Ovary (tissue), 9 donors: ENCODE results near the gene TAS2R60. TPM values are rescaled to one million over a fixed set of nuclear protein-coding genes. Genes with fewer than 3 reads are reported as not detected.

Source experiments
- DNase-seq, 5 donors: peaks; one replicate each; pipeline ENCODE4 v3.0.0-alpha.2; 2019 to 2020
- H3K27ac ChIP-seq, 2 donors: fragments of 200-600 bp; one replicate each; pipeline versions ENCODE4 v1.5.1 to v1.8.0; 2019 to 2022
- H3K27me3 ChIP-seq: fragments of 200-600 bp; one replicate; pipeline ENCODE4 v1.8.0; 2022
- H3K36me3 ChIP-seq: fragments of 200-600 bp; sonication (generic); one replicate; pipeline ENCODE4 v1.5.1; 2019
- H3K4me1 ChIP-seq: one replicate; pipeline ENCODE4 v1.8.1; 2013; ENCODE audit warnings: mild to moderate bottlenecking, moderate library complexity; ENCODE audit not compliant: insufficient read depth
- H3K4me3 ChIP-seq: fragments of 200-600 bp; sonication (generic); one replicate; pipeline ENCODE4 v1.5.1; 2017
- H3K9me3 ChIP-seq, 2 donors: fragments of 200-600 bp in 1 of 2; sonication (generic) in 1 of 2; one replicate each; pipeline versions ENCODE4 v1.5.1 to v1.8.1; 2013 to 2019; ENCODE audit warnings: mild to moderate bottlenecking in 1 of 2, moderate library complexity in 1 of 2
- EP300 ChIP-seq: sonication (generic); formaldehyde crosslinking; IDR thresholded peaks from one replicate; pipeline ENCODE4 v1.6.1; 2017; ENCODE audit warnings: antibody characterized with exemption
- POLR2A ChIP-seq: fragments of 450-650 bp; IDR thresholded peaks from one replicate; pipeline ENCODE4 v1.6.1; 2017; ENCODE audit warnings: antibody characterized with exemption, mild to moderate bottlenecking, moderate library complexity
- WGBS, 3 donors: extraction: QIAGEN DNeasy Blood & Tissue Kit in 1 of 3; methylation state at CpG; one replicate each; pipeline versions ENCODE4 v1.1.5 to v1.1.7; 2013 to 2017; 5-methylcytosine and 5-hydroxymethylcytosine counted together
- intact Hi-C, 4 donors: fragments of 100-400 bp; cut with DNase I; formaldehyde crosslinking; loops; one replicate each; pipeline versions ENCODE4 v1.11.0 to v1.15.1; 2022 to 2023
- polyA plus RNA-seq, 2 donors: library from polyadenylated mRNA; stranded (reverse); fragments of 200-250 nt in 1 of 2; fragments of 350-450 nt in 1 of 2; fragmentation: Illumina TruSeq in 1 of 2; extraction: RNeasy Lipid Tissue Mini Kit (QIAGEN cat#74804) in 1 of 2; gene quantifications; one replicate each; pipeline ENCODE4 v1.2.3, GENCODE V29; 2013 to 2014
- total RNA-seq, 7 donors: library from RNA; depleted of rRNA in 2 of 7; stranded (reverse); fragments of >200 nt in 2 of 7; fragmentation: NEBNext Ultra II Directional in 3 of 7; extraction: Animal tissue kit (Norgen Biotek cat#: 25700) in 3 of 7; gene quantifications; one replicate each; pipeline versions ENCODE4 v1.1.0 to v1.2.4, GENCODE V29; 2016 to 2023
- TF ChIP-seq, protein P1 (sequence below), 3 donors: fragments of 450-650 bp in 2 of 3; fragments of 200-600 bp in 1 of 3; IDR thresholded peaks; one replicate each; pipeline versions ENCODE4 v1.5.1 to v1.8.0; 2016 to 2022; ENCODE audit warnings: antibody characterized with exemption in 3 of 3, mild to moderate bottlenecking in 1 of 3
- donor health status: DM: no; HTN: no; CAD: no; lungs with moderate emphysema.
- donor health status: DM: no; HTN: no; CAD: no.
- donor health status: Bipolar disorder and iron deficiency.
- donor health status: DM: yes; HTN: yes; CAD: no.
- donor health status: DM: no; HTN: no; CAD: no.
- donor health status: DM: yes; HTN: yes; CAD: no.

TAS2R60 gene
- total and polyA plus RNA-seq, 9 donors: 0.98 TPM; not detected in 8

DNA sequence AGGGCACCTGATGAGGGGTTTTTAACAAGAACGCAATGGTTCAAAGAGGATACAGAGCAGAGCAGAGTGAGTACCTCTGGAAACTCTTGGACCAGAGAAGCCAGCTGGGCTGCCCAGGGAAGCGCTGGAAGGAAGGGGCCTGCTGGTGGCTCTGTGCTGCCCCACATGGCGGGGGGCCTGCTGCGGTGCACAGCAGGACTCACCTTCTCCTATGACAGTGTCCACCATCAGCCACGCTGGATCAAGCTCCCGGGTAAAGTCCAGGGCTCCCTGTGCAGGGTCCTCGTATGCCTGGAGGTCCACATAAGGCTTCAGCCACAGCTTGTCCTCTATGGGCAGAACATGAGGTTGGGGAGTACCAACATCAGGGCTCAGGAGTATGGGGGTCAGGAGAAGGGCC is 47.1 kb upstream of the TAS2R60 start:
- Histone ChIP-seq H3K4me1 (peaks cover 16% of the 10 kb centered on the region), H3K36me3 (no peaks in the 10 kb centered on the region), H3K9me3 (no peaks in the 10 kb centered on the region), H3K27me3 (no peaks in the 10 kb centered on the region), H3K4me3 (no peak overlapping the region), H3K27ac (no peak overlapping the region)
- DNase-seq: no peak
- intact Hi-C loops: no loop called here
- TF ChIP-seq POLR2A: no peak
- no peak for TF ChIP-seq EP300
- TF ChIP-seq, protein P1, sequence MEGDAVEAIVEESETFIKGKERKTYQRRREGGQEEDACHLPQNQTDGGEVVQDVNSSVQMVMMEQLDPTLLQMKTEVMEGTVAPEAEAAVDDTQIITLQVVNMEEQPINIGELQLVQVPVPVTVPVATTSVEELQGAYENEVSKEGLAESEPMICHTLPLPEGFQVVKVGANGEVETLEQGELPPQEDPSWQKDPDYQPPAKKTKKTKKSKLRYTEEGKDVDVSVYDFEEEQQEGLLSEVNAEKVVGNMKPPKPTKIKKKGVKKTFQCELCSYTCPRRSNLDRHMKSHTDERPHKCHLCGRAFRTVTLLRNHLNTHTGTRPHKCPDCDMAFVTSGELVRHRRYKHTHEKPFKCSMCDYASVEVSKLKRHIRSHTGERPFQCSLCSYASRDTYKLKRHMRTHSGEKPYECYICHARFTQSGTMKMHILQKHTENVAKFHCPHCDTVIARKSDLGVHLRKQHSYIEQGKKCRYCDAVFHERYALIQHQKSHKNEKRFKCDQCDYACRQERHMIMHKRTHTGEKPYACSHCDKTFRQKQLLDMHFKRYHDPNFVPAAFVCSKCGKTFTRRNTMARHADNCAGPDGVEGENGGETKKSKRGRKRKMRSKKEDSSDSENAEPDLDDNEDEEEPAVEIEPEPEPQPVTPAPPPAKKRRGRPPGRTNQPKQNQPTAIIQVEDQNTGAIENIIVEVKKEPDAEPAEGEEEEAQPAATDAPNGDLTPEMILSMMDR (IDR thresholded peaks at IDR 0.05): no peak
- WGBS, 3 donors: 82 to 85% (median 83%) methylated on average over 7 of the region's 7 CpGs

DNA sequence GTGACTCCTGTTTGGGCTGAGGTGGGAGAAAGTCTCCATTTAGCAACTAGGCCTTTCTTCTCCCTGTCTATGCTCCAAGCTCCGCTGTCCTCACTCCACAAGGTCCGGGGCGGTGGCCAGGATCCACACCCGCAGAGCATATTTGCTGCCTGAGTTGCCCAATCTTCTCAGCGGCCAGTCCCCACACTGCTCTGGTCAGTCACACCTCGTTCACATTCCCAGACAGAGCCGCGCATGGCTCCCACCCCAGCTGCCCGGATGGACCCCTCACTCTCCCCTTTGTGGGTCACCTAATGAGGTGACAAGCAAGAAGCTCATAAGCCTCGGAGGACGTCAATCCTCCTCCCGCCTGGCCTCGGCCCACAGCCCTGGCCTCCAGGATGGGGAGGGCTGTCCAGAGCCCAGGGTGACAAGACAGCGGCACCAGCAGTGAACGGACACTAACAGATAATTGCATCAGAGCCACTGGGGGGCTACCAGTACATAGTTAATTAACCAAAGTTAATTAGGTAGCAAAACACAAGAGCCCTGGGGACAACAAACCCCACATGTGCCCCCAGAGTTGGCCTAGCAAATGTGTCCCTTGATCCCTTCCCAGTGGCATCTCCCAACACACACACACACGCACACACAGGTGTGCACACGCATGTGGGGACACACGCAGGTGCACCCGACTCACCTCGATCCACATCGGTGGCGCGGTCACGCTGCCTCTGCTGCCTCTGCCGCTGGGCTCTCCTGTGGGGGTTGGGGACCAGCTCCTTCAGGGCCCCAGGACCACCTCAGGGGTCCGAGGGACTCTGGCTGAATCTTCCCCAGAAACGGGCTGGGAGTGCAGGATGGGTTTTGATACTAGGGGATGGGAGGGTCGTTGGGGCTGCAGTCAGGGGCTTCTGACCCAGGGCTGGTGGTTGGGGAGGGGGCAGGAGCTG is 46.4 kb upstream of the TAS2R60 start:
- DNase-seq: no peak

DNA sequence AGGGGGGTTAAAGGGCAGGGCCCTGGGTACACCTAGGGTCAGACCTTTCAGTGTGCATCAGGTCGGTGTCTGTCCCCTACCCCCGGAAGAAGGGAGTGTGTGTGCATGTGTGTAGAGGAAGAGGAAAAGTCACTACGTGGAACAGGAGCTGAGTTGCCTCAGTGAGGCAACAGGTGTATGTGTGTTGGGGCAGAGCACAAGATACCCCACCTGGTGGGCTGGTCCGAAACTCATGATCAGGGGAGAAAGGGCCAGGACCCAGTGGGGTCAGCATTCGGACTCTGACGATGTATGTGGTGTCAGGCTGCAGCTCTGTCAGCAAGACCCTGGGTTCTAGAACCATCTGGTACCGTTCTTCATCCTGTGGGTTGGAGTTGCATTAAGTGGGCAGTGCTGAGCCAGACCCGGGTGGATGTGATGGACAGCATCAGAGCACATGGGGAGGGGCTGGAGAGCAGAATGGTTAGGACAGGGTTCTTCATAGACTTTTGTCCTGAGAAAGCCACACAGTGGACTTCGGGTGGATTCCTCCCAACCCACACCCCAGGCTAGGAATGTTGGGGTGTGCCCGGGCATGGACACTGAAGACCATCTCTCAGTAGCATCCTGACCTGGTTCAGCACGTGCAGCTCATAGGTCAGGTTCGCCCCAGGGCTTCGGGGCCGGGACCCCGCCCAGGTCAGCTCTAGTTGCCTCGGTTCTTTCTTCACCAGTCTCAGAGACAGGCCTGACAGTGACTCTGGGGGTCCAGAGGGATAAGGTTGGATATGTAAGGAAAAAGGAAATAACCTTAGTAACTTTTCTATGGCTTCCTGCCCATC is 45.3 kb upstream of the TAS2R60 start:
- intact Hi-C loops: no loop called here
- Histone ChIP-seq H3K4me3 (no peak overlapping the region), H3K4me1 (peaks cover under 1% of the 10 kb centered on the region), H3K27me3 (no peaks in the 10 kb centered on the region), H3K9me3 (no peaks in the 10 kb centered on the region), H3K36me3 (no peaks in the 10 kb centered on the region), H3K27ac (no peak overlapping the region)
- WGBS, 3 donors: 85 to 88% (median 86%) methylated on average over 16 of the region's 16 CpGs
- DNase-seq: no peak
- TF ChIP-seq, protein P1 (IDR thresholded peaks at IDR 0.05): no peak
- no peak for TF ChIP-seq EP300
- no peak for TF ChIP-seq POLR2A

More for the DNA sequence above, 46.4 kb upstream of the TAS2R60 start:
- intact Hi-C loops: no loop called here
- no peaks in the 10 kb centered on the region for H3K36me3 ChIP-seq
- H3K9me3 ChIP-seq: no peaks in the 10 kb centered on the region
- H3K27ac ChIP-seq: no peak overlapping the region
- H3K4me3 ChIP-seq: no peak overlapping the region
- peaks cover 9% of the 10 kb centered on the region for H3K4me1 ChIP-seq
- WGBS, 3 donors: 88 to 93% (median 88%) methylated on average over 28 of the region's 28 CpGs
- no peak for TF ChIP-seq EP300
- TF ChIP-seq POLR2A: no peak
- TF ChIP-seq, protein P1 (IDR thresholded peaks at IDR 0.05): no peak
- no peaks in the 10 kb centered on the region for H3K27me3 ChIP-seq

DNA sequence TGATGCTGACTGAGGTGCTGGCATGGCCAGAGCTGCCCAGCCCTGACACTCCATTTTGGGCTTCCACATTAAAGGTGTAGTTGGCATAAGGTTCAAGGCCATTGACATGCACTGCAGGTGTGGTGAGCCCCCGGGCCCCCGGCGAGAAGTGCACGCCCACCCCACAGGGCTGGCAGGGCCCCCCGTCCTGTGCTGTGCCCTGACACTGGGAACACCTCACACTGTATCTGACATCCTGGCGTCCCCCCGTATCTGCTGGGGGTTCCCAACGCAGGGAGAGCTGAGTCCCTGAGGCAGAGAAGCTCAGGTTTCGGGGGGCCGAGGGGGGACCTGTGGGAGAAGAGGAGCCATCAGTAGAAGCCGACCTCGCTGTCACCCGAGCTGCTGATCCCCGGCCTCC is 44.6 kb upstream of the TAS2R60 start:
- TF ChIP-seq EP300 (no peak), POLR2A (no peak)
- TF ChIP-seq, protein P1 (IDR thresholded peaks at IDR 0.05): no peak
- Histone ChIP-seq H3K27me3 (no peaks in the 10 kb centered on the region), H3K36me3 (no peaks in the 10 kb centered on the region), H3K4me1 (no peaks in the 10 kb centered on the region), H3K4me3 (no peak overlapping the region), H3K9me3 (no peaks in the 10 kb centered on the region), H3K27ac (no peak overlapping the region)
- 90 to 93% (median 91%) methylated on average over 14 of the region's 14 CpGs for WGBS, 3 donors
- intact Hi-C loops: no loop called here
- no peak for DNase-seq
